GM23338 (cell line): ENCODE results near the gene APBA2.
A peak's percentile ranks its signal among the peaks of the same experiment; 100 is the strongest.

Experiments used
- CREB1 ChIP-seq: fragments of 250-450 bp; sonication (Bioruptor Pico); IDR thresholded peaks from 2 replicates; pipeline ENCODE4 v1.5.0; 2020; ENCODE audit warnings: low read depth, mild to moderate bottlenecking, moderate library complexity
- EZH2 ChIP-seq: fragments of 200-600 bp; sonication (generic); IDR thresholded peaks from one replicate; pipeline ENCODE4 v1.8.0; 2017; ENCODE audit warnings: antibody characterized with exemption, mild to moderate bottlenecking, low read depth; ENCODE audit not compliant: unreplicated experiment
- EZH2phosphoT487 ChIP-seq: fragments of 200-600 bp; sonication (generic); IDR thresholded peaks from one replicate; pipeline ENCODE4 v1.8.1; 2018; ENCODE audit warnings: antibody characterized with exemption; ENCODE audit not compliant: unreplicated experiment
- JUNB ChIP-seq: IDR thresholded peaks from one replicate; pipeline ENCODE4 v1.6.1; 2016; ENCODE audit warnings: antibody characterized with exemption; ENCODE audit not compliant: unreplicated experiment
- NANOG ChIP-seq: IDR thresholded peaks from 2 replicates; pipeline ENCODE4 v1.6.1; 2016; ENCODE audit warnings: antibody characterized with exemption, borderline replicate concordance
- POLR2AphosphoS5 ChIP-seq: IDR thresholded peaks from 2 replicates; pipeline ENCODE4 v1.6.1; 2016; ENCODE audit warnings: antibody characterized with exemption, low read depth
- STAT1 ChIP-seq: IDR thresholded peaks from one replicate; pipeline ENCODE4 v1.6.1; 2016; ENCODE audit warnings: antibody characterized with exemption; ENCODE audit not compliant: unreplicated experiment
- ZNF114 ChIP-seq: fragments of 250-450 bp; sonication (Bioruptor Pico); IDR thresholded peaks from 2 replicates; pipeline ENCODE4 v1.5.0; 2020; ENCODE audit warnings: mild to moderate bottlenecking, moderate library complexity
- ZNF331 ChIP-seq: fragments of 250-450 bp; sonication (Bioruptor Pico); IDR thresholded peaks from 2 replicates; pipeline ENCODE4 v1.5.0; 2020; ENCODE audit warnings: low read depth, mild to moderate bottlenecking, moderate library complexity
- TF ChIP-seq, protein P1 (sequence below): IDR thresholded peaks from one replicate; pipeline ENCODE4 v1.6.1; 2018; ENCODE audit warnings: antibody characterized with exemption; ENCODE audit not compliant: unreplicated experiment
- TF ChIP-seq, protein P2 (sequence below), 2 experiments: fragments of 200-600 bp in 1 of 2; sonication (generic) in 1 of 2; conservative IDR thresholded peaks; 2 replicates each; pipeline versions ENCODE4 v1.5.1 to v1.6.1; 2016 to 2017; ENCODE audit warnings: antibody characterized with exemption in 2 of 2, low read depth in 2 of 2, mild to moderate bottlenecking in 2 of 2, moderate library complexity in 1 of 2
- TF ChIP-seq, protein P3 (sequence below): fragments of 250-450 bp; sonication (Bioruptor Pico); IDR thresholded peaks from 2 replicates; pipeline ENCODE4 v1.5.0; 2020; ENCODE audit warnings: mild to moderate bottlenecking, moderate library complexity

DNA sequence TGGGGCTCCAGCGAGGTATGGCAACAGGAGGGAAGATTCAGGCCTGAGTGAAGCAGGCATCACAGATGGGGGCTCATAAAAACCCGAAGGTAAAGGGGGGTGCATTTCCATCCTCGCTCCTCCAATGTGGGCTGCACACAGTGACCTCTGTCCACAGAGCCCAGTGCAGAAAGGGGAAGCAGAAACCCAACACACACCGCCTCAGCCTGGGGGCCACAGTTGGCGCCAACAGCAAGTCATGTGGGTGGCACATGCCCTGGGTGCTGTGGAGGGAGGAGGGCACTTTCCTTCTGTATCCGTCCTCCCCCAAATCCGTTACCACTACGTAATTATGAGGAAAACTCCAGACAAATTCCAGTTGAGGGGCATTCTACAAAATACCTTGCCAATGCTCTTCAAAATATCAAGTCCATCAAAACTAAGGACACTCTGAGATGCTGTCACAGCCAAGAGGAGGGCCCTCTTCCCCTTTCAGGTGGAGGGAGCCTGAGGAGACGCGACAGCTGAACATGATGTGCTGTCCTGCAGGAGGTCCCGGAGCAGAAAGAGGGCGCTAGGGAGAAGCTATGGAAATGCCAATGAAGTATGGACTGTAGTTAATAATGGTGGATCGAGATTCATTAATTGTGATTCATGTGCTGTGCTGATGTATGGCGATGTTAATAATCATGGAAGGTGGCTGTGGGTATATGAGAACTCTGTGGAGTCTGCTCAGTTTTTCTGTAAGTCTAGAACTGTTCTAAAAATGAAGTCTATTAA is 16.4 kb downstream of the APBA2 start:
- TF ChIP-seq, protein P1, sequence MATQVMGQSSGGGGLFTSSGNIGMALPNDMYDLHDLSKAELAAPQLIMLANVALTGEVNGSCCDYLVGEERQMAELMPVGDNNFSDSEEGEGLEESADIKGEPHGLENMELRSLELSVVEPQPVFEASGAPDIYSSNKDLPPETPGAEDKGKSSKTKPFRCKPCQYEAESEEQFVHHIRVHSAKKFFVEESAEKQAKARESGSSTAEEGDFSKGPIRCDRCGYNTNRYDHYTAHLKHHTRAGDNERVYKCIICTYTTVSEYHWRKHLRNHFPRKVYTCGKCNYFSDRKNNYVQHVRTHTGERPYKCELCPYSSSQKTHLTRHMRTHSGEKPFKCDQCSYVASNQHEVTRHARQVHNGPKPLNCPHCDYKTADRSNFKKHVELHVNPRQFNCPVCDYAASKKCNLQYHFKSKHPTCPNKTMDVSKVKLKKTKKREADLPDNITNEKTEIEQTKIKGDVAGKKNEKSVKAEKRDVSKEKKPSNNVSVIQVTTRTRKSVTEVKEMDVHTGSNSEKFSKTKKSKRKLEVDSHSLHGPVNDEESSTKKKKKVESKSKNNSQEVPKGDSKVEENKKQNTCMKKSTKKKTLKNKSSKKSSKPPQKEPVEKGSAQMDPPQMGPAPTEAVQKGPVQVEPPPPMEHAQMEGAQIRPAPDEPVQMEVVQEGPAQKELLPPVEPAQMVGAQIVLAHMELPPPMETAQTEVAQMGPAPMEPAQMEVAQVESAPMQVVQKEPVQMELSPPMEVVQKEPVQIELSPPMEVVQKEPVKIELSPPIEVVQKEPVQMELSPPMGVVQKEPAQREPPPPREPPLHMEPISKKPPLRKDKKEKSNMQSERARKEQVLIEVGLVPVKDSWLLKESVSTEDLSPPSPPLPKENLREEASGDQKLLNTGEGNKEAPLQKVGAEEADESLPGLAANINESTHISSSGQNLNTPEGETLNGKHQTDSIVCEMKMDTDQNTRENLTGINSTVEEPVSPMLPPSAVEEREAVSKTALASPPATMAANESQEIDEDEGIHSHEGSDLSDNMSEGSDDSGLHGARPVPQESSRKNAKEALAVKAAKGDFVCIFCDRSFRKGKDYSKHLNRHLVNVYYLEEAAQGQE: no peak
- no peak for TF ChIP-seq JUNB
- TF ChIP-seq, protein P2, sequence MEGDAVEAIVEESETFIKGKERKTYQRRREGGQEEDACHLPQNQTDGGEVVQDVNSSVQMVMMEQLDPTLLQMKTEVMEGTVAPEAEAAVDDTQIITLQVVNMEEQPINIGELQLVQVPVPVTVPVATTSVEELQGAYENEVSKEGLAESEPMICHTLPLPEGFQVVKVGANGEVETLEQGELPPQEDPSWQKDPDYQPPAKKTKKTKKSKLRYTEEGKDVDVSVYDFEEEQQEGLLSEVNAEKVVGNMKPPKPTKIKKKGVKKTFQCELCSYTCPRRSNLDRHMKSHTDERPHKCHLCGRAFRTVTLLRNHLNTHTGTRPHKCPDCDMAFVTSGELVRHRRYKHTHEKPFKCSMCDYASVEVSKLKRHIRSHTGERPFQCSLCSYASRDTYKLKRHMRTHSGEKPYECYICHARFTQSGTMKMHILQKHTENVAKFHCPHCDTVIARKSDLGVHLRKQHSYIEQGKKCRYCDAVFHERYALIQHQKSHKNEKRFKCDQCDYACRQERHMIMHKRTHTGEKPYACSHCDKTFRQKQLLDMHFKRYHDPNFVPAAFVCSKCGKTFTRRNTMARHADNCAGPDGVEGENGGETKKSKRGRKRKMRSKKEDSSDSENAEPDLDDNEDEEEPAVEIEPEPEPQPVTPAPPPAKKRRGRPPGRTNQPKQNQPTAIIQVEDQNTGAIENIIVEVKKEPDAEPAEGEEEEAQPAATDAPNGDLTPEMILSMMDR (conservative IDR thresholded peaks at IDR 0.05; ENCODE audit: low read depth in 2 of 2): peak; percentile 67 to 70
- no peak for TF ChIP-seq ZNF114
- no peak for TF ChIP-seq CREB1
- TF ChIP-seq POLR2AphosphoS5: no peak
- TF ChIP-seq EZH2: no peak
- TF ChIP-seq STAT1: no peak
- no peak for TF ChIP-seq EZH2phosphoT487
- TF ChIP-seq ZNF331 (CRISPR knock-in tag): no peak
- TF ChIP-seq, protein P3, sequence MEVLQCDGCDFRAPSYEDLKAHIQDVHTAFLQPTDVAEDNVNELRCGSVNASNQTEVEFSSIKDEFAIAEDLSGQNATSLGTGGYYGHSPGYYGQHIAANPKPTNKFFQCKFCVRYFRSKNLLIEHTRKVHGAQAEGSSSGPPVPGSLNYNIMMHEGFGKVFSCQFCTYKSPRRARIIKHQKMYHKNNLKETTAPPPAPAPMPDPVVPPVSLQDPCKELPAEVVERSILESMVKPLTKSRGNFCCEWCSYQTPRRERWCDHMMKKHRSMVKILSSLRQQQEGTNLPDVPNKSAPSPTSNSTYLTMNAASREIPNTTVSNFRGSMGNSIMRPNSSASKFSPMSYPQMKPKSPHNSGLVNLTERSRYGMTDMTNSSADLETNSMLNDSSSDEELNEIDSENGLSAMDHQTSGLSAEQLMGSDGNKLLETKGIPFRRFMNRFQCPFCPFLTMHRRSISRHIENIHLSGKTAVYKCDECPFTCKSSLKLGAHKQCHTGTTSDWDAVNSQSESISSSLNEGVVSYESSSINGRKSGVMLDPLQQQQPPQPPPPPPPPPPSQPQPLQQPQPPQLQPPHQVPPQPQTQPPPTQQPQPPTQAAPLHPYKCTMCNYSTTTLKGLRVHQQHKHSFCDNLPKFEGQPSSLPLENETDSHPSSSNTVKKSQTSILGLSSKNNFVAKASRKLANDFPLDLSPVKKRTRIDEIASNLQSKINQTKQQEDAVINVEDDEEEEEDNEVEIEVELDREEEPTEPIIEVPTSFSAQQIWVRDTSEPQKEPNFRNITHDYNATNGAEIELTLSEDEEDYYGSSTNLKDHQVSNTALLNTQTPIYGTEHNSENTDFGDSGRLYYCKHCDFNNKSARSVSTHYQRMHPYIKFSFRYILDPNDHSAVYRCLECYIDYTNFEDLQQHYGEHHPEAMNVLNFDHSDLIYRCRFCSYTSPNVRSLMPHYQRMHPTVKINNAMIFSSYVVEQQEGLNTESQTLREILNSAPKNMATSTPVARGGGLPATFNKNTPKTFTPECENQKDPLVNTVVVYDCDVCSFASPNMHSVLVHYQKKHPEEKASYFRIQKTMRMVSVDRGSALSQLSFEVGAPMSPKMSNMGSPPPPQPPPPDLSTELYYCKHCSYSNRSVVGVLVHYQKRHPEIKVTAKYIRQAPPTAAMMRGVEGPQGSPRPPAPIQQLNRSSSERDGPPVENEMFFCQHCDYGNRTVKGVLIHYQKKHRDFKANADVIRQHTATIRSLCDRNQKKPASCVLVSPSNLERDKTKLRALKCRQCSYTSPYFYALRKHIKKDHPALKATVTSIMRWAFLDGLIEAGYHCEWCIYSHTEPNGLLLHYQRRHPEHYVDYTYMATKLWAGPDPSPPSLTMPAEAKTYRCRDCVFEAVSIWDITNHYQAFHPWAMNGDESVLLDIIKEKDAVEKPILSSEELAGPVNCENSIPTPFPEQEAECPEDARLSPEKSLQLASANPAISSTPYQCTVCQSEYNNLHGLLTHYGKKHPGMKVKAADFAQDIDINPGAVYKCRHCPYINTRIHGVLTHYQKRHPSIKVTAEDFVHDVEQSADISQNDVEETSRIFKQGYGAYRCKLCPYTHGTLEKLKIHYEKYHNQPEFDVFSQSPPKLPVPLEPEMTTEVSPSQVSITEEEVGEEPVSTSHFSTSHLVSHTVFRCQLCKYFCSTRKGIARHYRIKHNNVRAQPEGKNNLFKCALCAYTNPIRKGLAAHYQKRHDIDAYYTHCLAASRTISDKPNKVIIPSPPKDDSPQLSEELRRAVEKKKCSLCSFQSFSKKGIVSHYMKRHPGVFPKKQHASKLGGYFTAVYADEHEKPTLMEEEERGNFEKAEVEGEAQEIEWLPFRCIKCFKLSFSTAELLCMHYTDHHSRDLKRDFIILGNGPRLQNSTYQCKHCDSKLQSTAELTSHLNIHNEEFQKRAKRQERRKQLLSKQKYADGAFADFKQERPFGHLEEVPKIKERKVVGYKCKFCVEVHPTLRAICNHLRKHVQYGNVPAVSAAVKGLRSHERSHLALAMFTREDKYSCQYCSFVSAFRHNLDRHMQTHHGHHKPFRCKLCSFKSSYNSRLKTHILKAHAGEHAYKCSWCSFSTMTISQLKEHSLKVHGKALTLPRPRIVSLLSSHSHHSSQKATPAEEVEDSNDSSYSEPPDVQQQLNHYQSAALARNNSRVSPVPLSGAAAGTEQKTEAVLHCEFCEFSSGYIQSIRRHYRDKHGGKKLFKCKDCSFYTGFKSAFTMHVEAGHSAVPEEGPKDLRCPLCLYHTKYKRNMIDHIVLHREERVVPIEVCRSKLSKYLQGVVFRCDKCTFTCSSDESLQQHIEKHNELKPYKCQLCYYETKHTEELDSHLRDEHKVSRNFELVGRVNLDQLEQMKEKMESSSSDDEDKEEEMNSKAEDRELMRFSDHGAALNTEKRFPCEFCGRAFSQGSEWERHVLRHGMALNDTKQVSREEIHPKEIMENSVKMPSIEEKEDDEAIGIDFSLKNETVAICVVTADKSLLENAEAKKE (CRISPR knock-in tag): no peak
- TF ChIP-seq NANOG: no peak
